BLaER1 treated with 17β-estradiol and CSF1 and Interleukin-3, amounts not matched to agents 10 nM and 100 nM (cell line): ENCODE measurements around the gene EPHX1.

Experiments
- H3K27ac ChIP-seq, 11 experiments: shearing (Covaris generic); formaldehyde crosslinking; 2 replicates each; pipeline ENCODE4 v1.8.1; 2022
- H3K27me3 ChIP-seq, 11 experiments: shearing (Covaris generic); formaldehyde crosslinking; 2 replicates each; pipeline ENCODE4 v1.8.1; 2022
- H3K36me3 ChIP-seq, 11 experiments: shearing (Covaris generic); formaldehyde crosslinking; 2 replicates each; pipeline ENCODE4 v1.8.1; 2022
- H3K4me1 ChIP-seq, 10 experiments: shearing (Covaris generic); formaldehyde crosslinking; 2 replicates each; pipeline ENCODE4 v1.8.1; 2022
- H3K4me2 ChIP-seq, 11 experiments: shearing (Covaris generic); formaldehyde crosslinking; 2 replicates each; pipeline ENCODE4 v1.8.1; 2022
- H3K4me3 ChIP-seq, 10 experiments: shearing (Covaris generic); formaldehyde crosslinking; 2 replicates each; pipeline ENCODE4 v1.8.1; 2022
- H3K9ac ChIP-seq, 11 experiments: shearing (Covaris generic); formaldehyde crosslinking; 2 replicates each; pipeline ENCODE4 v1.8.1; 2022
- H3K9me3 ChIP-seq, 11 experiments: shearing (Covaris generic); formaldehyde crosslinking; replicated peaks in 1 of 11; 2 replicates each; pipeline ENCODE4 v1.8.1; 2022
- H4K20me1 ChIP-seq, 11 experiments: shearing (Covaris generic); formaldehyde crosslinking; 2 replicates each; pipeline ENCODE4 v1.8.1; 2022
- Cebpa-rat ChIP-seq, 11 experiments: shearing (Covaris generic); IDR thresholded peaks; 2 replicates each; pipeline ENCODE4 v1.8.1; 2022

EPHX1 gene

GRCh38 chr1:225863167-225863566 lies 53.2 kb downstream of the EPHX1 start:
- no peak overlapping the region for H3K4me3 ChIP-seq
- TF ChIP-seq Cebpa-rat (IDR thresholded peaks at IDR 0.05) = no peak
- H3K9ac ChIP-seq = no peak overlapping the region; a peak in 1 of 22 replicates
- H3K36me3 ChIP-seq = peaks cover 53 to 92% (median 76%) of the 10 kb centered on the region in 11 experiments
- no peaks in the 10 kb centered on the region for H3K27me3 ChIP-seq
- no peaks in the 10 kb centered on the region for H3K9me3 ChIP-seq
- H3K4me1 ChIP-seq = peaks cover 37 to 72% (median 65%) of the 10 kb centered on the region in 10 experiments
- peak overlapping the region in 2 of 11 experiments; percentile 27 to 40; a peak in 3 of 22 replicates for H3K27ac ChIP-seq
- H3K4me2 ChIP-seq = peak overlapping the region in 8 of 11 experiments; percentile 15 to 92 (median 36); a peak in 14 of 22 replicates
- H4K20me1 ChIP-seq = peaks cover 0 to 26% (median 0%) of the 10 kb centered on the region in 11 experiments; a peak in 8 of 22 replicates

GRCh38 chr1:225865514-225865913 lies 55.6 kb downstream of the EPHX1 start:
- H3K9ac ChIP-seq = peak overlapping the region in 9 of 11 experiments; percentile 30 to 67 (median 54); a peak in 14 of 22 replicates
- H3K36me3 ChIP-seq = peaks cover 60 to 93% (median 81%) of the 10 kb centered on the region in 11 experiments
- peaks cover 0 to 26% (median 0%) of the 10 kb centered on the region in 11 experiments; a peak in 8 of 22 replicates for H4K20me1 ChIP-seq
- no peaks in the 10 kb centered on the region for H3K9me3 ChIP-seq
- H3K4me2 ChIP-seq = peak overlapping the region; percentile 77 to 95 (median 93)
- peak overlapping the region in 7 of 10 experiments; percentile 19 to 44 (median 32); a peak in 9 of 20 replicates for H3K4me3 ChIP-seq
- TF ChIP-seq Cebpa-rat (IDR thresholded peaks at IDR 0.05) = no peak
- peak overlapping the region in 10 of 11 experiments; percentile 1 to 79 (median 72); a peak in 19 of 22 replicates for H3K27ac ChIP-seq
- no peaks in the 10 kb centered on the region for H3K27me3 ChIP-seq
- H3K4me1 ChIP-seq = peaks cover 37 to 86% (median 78%) of the 10 kb centered on the region in 10 experiments

GRCh38 chr1:225866061-225866837 lies 56.3 kb downstream of the EPHX1 start:
- H3K4me1 ChIP-seq = peaks cover 37 to 85% (median 78%) of the 10 kb centered on the region in 10 experiments
- H3K36me3 ChIP-seq = peaks cover 60 to 93% (median 81%) of the 10 kb centered on the region in 11 experiments
- peak in 2 of 11 experiments; percentile 35 to 85; a peak in 2 of 22 replicates for TF ChIP-seq Cebpa-rat (IDR thresholded peaks at IDR 0.05)
- no peaks in the 10 kb centered on the region for H3K9me3 ChIP-seq
- H3K27me3 ChIP-seq = no peaks in the 10 kb centered on the region
- peak overlapping the region; percentile 77 to 95 (median 93) for H3K4me2 ChIP-seq
- H3K27ac ChIP-seq = peak overlapping the region in 10 of 11 experiments; percentile 1 to 79 (median 72); a peak in 19 of 22 replicates
- peaks cover 0 to 26% (median 0%) of the 10 kb centered on the region in 11 experiments; a peak in 8 of 22 replicates for H4K20me1 ChIP-seq
- peak overlapping the region in 9 of 11 experiments; percentile 30 to 67 (median 54); a peak in 15 of 22 replicates for H3K9ac ChIP-seq
- peak overlapping the region in 8 of 10 experiments; percentile 7 to 44 (median 31); a peak in 10 of 20 replicates for H3K4me3 ChIP-seq

DNA sequence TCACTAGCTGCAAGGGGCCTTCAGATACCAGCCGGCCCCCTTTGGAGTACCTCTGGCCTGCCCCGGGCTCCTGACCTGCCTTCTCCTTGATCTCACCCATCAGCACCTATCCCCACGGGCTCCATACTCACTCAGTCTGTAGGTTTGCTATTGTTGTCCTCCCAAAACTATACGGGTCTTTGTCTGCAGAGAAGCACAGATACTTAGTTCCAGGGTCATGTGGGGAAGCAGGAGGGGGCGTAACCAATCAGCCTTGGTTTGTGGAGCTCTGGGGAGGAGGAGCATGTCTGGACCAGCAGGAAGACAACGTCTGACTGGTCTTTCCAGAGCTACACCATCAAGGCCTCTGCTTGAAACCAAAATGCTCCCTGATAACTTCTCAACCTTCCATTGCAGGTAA lies 57.1 kb downstream of the EPHX1 start:
- H3K9me3 ChIP-seq = no peaks in the 10 kb centered on the region
- peak overlapping the region in 6 of 11 experiments; percentile 68 to 79 (median 72); a peak in 10 of 22 replicates for H3K27ac ChIP-seq
- peaks cover 0 to 31% (median 0%) of the 10 kb centered on the region in 11 experiments; a peak in 8 of 22 replicates for H4K20me1 ChIP-seq
- H3K36me3 ChIP-seq = peaks cover 60 to 93% (median 81%) of the 10 kb centered on the region in 11 experiments
- peak overlapping the region in 5 of 11 experiments; percentile 37 to 60 (median 54); a peak in 6 of 22 replicates for H3K9ac ChIP-seq
- H3K4me3 ChIP-seq = no peak overlapping the region; a peak in 1 of 20 replicates
- peaks cover 37 to 77% (median 72%) of the 10 kb centered on the region in 10 experiments for H3K4me1 ChIP-seq
- H3K4me2 ChIP-seq = peak overlapping the region; percentile 77 to 95 (median 93)
- TF ChIP-seq Cebpa-rat (IDR thresholded peaks at IDR 0.05) = no peak
- H3K27me3 ChIP-seq = no peaks in the 10 kb centered on the region

- H3K4me1 ChIP-seq = peaks cover 37 to 69% (median 57%) of the 10 kb centered on the region in 10 experiments
- peaks cover 0 to 44% (median 0%) of the 10 kb centered on the region in 11 experiments; a peak in 8 of 22 replicates for H4K20me1 ChIP-seq
- H3K4me2 ChIP-seq = peak overlapping the region in 8 of 11 experiments; percentile 8 to 57 (median 48); a peak in 15 of 22 replicates
- no peak overlapping the region; a peak in 1 of 22 replicates for H3K9ac ChIP-seq
- H3K27me3 ChIP-seq = no peaks in the 10 kb centered on the region
- H3K9me3 ChIP-seq = no peaks in the 10 kb centered on the region
- TF ChIP-seq Cebpa-rat (IDR thresholded peaks at IDR 0.05) = no peak
- peaks cover 60 to 93% (median 86%) of the 10 kb centered on the region in 11 experiments for H3K36me3 ChIP-seq
- H3K4me3 ChIP-seq = no peak overlapping the region
- peak overlapping the region in 4 of 11 experiments; percentile 1 to 38 (median 13); a peak in 5 of 22 replicates for H3K27ac ChIP-seq
Observed at GRCh38 chr1:225868631-225869330, 58.9 kb downstream of the EPHX1 start.

DNA sequence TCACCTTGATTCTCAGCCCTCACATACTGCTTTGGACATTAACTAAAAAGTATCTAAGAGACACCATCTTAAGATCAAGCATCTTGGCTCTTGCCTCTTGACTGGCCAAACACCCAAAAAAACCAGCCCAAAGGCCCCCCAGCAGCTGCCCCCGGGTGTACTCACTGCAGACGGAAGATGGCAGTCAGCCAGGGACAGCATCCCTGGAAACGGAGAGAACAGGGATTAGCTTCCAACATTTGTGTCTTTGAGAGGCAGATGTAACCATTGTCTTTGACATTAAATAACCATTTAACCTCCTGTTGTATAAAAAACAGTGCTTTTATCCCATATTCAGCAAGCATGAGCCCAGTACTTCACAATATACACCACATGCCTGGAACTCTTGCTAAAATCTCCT lies 61.0 kb downstream of the EPHX1 start:
- TF ChIP-seq Cebpa-rat (IDR thresholded peaks at IDR 0.05) = no peak
- Histone ChIP-seq H3K9ac (no peak overlapping the region), H3K27me3 (no peaks in the 10 kb centered on the region), H3K4me1 (peaks cover 20 to 51% (median 36%) of the 10 kb centered on the region in 10 experiments), H3K27ac (no peak overlapping the region), H3K9me3 (no peaks in the 10 kb centered on the region), H3K4me3 (no peak overlapping the region), H4K20me1 (peaks cover 0 to 48% (median 0%) of the 10 kb centered on the region in 11 experiments; a peak in 9 of 22 replicates), H3K36me3 (peaks cover 66 to 94% (median 89%) of the 10 kb centered on the region in 11 experiments), H3K4me2 (no peak overlapping the region)

DNA sequence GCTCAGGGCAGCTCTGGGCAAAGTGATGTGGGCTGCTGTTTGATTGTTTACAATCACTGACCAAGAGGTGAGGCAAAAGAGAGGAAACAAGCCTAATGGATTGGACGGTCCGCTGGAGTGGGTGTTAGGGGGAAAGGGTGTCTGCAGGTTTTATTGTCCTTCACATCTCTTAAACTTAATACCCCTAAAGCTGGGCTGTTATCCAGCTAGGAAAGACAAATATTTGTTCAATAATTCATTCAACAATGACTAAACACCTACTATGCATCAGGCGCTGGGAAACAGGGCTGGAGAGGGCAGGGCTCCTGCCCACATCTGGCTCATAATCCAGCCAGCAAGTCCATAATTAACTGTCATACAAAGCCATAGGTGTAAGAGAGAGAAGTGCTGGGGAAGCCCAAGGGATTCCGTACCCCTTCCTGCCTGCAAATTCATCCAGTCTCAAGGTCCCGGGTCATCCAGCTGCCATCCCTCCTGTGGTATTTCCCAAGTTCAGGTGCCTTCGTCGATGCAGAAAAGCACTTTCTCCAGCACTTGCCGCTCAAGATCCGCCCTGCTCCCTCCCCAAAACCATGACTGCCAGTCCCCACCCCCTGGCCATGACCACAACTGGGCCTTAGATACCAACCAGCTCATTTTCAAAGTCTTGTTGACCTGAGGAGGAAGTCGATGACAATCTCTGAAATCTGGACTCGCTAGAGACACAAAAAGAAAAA lies 61.6 kb downstream of the EPHX1 start:
- Histone ChIP-seq H3K9ac (no peak overlapping the region), H3K4me1 (peaks cover 14 to 45% (median 33%) of the 10 kb centered on the region in 10 experiments), H3K36me3 (peaks cover 72 to 99% (median 92%) of the 10 kb centered on the region in 11 experiments), H4K20me1 (peaks cover 0 to 48% (median 0%) of the 10 kb centered on the region in 11 experiments; a peak in 9 of 22 replicates), H3K27ac (no peak overlapping the region), H3K27me3 (no peaks in the 10 kb centered on the region), H3K4me3 (no peak overlapping the region), H3K4me2 (no peak overlapping the region), H3K9me3 (no peaks in the 10 kb centered on the region)
- TF ChIP-seq Cebpa-rat (IDR thresholded peaks at IDR 0.05) = no peak

- peaks cover 0 to 48% (median 0%) of the 10 kb centered on the region in 11 experiments; a peak in 8 of 22 replicates for H4K20me1 ChIP-seq
Observed at GRCh38 chr1:225872075-225872430, 62.1 kb downstream of the EPHX1 start.

More at GRCh38 chr1:225872075-225872430, 62.1 kb downstream of the EPHX1 start:
- TF ChIP-seq Cebpa-rat (IDR thresholded peaks at IDR 0.05) = no peak
- H3K4me1 ChIP-seq = peaks cover 9 to 41% (median 31%) of the 10 kb centered on the region in 10 experiments
- no peak overlapping the region for H3K9ac ChIP-seq
- H3K36me3 ChIP-seq = peaks cover 74 to 99% (median 93%) of the 10 kb centered on the region in 11 experiments
- no peaks in the 10 kb centered on the region for H3K27me3 ChIP-seq
- H3K9me3 ChIP-seq = no peaks in the 10 kb centered on the region
- no peak overlapping the region for H3K27ac ChIP-seq
- H3K4me3 ChIP-seq = no peak overlapping the region
- no peak overlapping the region for H3K4me2 ChIP-seq
